H7 (cell line): ENCODE measurements around the gene UGT1A1. TPM values are rescaled to one million over a fixed set of nuclear protein-coding genes. Genes with fewer than 3 reads are reported as not detected.

ENCODE experiments used
- DNase-seq: peaks from one replicate; pipeline ENCODE4 v3.0.0; 2012
- H3K27me3 ChIP-seq: 2 replicates; pipeline ENCODE4 v1.6.0; 2011; ENCODE audit warnings: mild to moderate bottlenecking, low read length; ENCODE audit not compliant: control insufficient read depth, insufficient read depth
- H3K36me3 ChIP-seq: replicated peaks from 2 replicates; pipeline ENCODE4 v1.5.1; 2011; ENCODE audit warnings: low read length; ENCODE audit not compliant: control insufficient read depth, insufficient read depth
- H3K4me3 ChIP-seq: 2 replicates; pipeline ENCODE4 v1.5.1; 2011; ENCODE audit warnings: low read depth, mild to moderate bottlenecking, control low read depth, low read length, moderate library complexity; ENCODE audit not compliant: insufficient read depth
- total RNA-seq: library from RNA; depleted of rRNA; stranded (reverse); fragments of >200 nt; shearing (Covaris generic); gene quantifications from 2 replicates; pipeline ENCODE4 v1.2.3, GENCODE V29; 2014

The UGT1A1 gene
- total RNA-seq, 1 experiment from 2014 or later, result not detected

DNA sequence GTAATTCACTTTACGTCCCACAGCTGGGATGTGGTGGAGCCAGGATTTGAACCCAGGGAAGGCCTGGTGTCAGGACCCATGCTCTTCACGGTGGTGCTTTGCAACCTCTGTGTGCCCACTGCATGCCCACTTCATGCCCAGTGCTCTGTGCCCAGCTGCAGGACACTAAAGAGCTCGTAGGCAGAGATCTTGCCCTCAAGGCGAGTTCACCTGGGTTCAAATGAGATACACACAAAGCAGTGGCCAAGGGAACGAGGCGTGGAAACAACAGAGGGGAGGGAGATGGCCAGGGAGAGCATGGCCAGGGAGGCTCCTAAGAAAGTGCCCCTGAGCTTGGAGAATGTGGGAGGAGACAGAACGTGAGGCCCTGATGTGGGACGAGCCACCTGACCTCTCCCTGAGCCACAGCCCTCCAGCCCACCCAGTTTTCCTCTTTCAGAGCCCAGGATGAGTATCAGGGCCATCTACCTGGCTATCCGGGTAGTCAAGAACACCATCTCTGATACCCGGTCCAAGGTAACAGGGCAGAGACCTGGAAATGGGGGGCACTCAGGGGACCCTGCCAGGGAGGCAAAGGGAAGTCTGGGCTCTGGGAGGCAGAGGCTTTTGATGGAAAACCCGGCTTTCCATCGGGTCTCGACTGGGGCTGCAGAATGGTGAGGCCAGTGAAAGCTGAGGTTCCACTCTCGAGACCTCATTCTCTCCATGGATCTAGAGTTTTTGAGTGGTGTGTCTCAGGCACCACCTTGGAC is 38.4 kb downstream of the UGT1A1 start:
- Histone ChIP-seq H3K4me3 (no peak overlapping the region), H3K36me3 (no peaks in the 10 kb centered on the region), H3K27me3 (no peaks in the 10 kb centered on the region)
- DNase-seq, result peak; percentile 9

DNA sequence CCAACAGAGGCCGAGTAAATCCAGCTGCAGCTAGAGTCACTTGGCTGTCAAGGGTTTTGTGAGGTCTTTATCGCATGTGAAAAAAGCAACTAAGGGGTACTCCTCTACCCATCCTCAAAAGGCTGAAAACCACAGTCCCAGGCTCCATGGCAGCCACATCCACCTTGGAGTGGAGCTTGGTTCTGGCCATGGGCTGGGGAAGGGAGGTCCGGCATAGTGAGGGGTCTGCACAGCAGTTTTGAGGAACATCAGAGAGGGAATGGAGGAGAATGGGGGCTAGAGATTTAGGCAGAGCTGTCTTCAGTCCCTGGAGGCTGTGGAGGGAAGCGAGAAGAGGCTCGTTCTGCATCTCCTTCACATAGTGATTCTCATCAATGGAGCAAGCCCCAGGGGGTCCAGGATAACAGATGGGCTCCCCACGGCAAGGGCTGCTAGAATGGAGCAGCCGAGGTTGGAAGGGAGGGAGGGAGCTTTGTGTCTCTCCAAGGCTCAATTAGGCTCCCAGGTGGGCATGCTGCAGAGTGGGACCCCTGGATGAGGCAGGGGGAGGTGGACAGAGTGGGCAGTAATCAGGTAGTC is 39.1 kb downstream of the UGT1A1 start:
- Histone ChIP-seq H3K27me3 (no peaks in the 10 kb centered on the region), H3K36me3 (no peaks in the 10 kb centered on the region), H3K4me3 (no peak overlapping the region)
- DNase-seq, result peak; percentile 22

DNA sequence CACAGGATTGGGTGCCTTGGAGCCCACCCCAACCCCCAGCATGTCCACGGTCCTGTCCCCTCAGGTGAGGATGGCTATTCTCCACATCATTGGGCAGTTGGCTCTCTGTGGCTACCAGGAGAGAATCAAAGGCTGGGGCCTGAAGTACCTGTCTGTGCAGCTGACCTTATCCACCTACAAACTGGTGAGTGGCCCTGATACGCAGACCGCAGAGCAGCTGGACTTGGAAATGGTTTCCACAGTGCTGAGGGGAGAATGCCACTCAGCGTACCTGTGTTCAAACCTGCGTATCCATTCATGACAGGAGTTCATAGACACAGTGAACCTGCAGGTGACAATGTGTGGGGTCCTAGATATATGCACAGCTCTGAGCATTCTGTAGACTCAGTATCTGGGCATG is 39.6 kb downstream of the UGT1A1 start:
- H3K4me3 ChIP-seq, result no peak overlapping the region
- no peak for DNase-seq
- H3K36me3 ChIP-seq, result no peaks in the 10 kb centered on the region
- H3K27me3 ChIP-seq, result no peaks in the 10 kb centered on the region

DNA sequence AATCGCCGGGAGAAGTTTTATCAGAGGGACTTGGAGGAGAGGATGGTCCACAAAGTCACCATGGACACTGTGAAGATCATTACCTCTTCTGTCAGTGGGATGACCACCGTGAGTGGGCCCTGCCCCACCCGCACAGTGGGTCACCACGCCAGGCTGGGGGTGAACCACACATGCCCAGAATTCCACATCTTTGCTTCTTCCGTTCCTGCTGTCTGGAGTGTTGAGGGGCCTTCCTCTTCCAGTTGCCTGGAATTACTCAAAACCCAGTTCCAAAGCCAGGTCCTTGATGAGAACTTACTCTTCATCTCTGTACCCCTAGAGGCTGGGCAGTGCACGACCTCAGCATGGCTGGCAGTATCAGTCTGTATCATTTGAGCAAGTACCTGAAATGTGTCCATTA is 40.1 kb downstream of the UGT1A1 start:
- DNase-seq, result peak; percentile 8
- no peaks in the 10 kb centered on the region for H3K36me3 ChIP-seq

DNA sequence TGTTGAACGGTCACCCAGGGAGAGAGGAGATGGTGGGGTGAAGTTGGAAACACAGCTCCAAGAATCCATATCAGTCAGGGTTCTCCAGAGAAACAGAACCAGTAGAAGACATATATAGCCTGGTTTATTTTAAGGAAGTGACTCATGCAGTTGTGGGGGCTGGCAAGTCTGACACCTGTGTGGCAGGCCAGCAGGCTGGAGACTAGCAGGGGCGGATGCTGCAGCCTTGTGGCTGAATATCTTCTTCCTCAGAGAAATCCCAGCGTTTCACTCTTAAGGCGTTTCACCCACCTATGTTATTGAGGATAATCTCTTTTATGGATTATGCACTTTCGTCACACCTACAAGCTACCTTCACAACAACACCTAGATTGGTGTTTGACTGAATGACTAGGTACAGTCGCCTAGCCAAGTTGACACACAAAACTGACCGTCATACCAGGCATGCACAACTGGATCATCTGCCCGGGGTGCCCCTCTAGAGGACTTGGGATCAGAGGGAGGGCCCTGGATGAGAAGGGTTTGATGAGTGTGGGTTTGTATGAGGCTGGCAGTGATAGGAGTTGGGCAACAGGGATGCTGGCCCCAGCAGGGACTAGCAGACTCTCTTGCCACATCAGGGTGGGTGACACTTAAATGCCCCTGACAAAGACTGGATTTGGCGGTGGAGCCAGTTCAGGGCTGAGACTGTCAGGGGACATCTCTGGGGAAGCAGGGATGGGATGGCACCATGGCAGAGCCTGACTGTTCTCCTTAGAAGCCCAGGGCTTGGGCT is 41.5 kb downstream of the UGT1A1 start:
- no peak overlapping the region for H3K4me3 ChIP-seq
- no peaks in the 10 kb centered on the region for H3K36me3 ChIP-seq
- peak; percentile 8 for DNase-seq
- no peaks in the 10 kb centered on the region for H3K27me3 ChIP-seq

More for the DNA sequence above, 40.1 kb downstream of the UGT1A1 start:
- Histone ChIP-seq H3K4me3 (no peak overlapping the region), H3K27me3 (no peaks in the 10 kb centered on the region)

DNA sequence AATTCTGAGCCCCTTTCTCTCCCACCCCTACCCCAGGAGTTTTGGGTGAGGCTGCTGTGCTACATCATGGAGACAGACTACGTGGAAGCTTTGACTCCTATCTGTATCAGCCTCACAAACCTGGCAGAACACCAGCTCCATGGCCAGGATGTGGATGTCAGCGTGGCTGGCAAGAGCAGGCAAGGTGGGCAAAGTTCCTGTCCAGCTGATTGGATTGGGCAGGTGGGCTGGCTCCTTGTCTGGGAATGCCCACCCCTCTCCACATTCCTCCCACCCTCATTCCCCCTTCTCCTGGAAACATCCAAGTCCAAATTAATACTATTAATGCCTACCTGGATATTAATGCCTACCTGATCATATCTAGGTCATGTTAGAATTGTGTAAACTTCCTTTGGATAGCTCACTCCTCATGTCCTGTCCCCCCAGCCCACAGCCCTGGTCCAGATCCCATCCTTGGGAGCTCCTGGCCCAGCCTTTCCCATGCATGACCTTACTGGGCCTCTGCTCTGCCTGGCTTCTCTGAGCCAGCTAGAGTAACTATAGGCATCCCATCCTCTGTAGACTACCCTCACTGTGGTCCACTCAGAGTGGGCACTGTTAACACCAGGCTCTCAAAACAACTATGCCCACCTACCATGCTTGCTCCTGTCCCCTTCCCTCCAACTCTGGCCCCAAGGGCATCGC is 42.2 kb downstream of the UGT1A1 start:
- Histone ChIP-seq H3K36me3 (no peaks in the 10 kb centered on the region), H3K4me3 (no peak overlapping the region), H3K27me3 (no peaks in the 10 kb centered on the region)
- peak; percentile 10 for DNase-seq

DNA sequence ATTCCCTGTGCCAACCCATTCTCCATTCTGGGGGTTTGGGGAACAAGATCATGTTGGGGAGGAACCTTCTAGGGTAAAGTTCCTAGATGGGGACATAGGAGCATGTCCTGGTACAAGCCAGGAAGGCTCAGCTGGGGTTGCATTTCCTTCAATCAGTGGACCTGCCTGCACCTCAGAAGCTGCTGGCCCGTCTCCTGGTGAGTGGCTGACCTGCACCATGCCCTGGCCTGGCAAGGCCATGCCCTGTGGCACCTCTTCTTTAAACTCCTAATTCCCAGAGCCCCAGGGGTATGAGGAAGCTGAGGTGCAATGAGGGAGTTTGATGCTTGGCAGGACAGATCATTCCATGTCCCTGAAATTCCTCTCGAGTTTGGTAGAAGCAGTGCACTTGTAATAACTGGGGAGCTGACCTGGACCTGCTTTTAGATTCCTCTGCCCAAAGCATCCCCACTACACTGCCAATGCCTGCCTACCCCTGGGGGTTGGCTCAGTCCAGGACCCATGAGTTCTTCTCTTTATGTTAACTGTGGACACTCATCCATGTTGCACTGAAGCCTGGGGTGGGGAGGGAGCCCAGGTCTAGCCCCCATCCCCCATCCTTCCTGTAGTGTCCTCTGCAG is 43.3 kb downstream of the UGT1A1 start:
- Histone ChIP-seq H3K36me3 (no peaks in the 10 kb centered on the region), H3K27me3 (no peaks in the 10 kb centered on the region), H3K4me3 (no peak overlapping the region)
- DNase-seq, result no peak

DNA sequence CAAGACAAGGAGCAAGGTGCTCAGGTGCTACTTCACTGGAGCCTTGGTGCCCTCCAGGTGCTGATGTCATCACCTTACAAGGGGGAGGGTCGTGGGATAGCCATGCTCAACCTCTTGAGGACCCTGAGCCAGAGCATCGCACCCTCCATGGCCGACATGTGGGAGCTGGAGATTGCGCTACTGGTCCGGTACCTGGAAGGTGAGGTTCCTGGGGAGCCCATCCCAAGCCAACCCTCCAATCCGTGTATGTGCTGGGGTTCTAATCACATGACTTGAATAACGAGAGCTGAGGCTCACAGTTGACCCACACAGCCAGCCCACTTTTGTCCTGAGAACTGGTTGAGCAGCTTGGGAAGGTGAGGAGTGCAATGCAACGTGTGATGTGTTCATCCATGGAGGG is 43.9 kb downstream of the UGT1A1 start:
- Histone ChIP-seq H3K4me3 (no peak overlapping the region), H3K27me3 (no peaks in the 10 kb centered on the region), H3K36me3 (no peaks in the 10 kb centered on the region)
- DNase-seq, result peak; percentile 7

DNA sequence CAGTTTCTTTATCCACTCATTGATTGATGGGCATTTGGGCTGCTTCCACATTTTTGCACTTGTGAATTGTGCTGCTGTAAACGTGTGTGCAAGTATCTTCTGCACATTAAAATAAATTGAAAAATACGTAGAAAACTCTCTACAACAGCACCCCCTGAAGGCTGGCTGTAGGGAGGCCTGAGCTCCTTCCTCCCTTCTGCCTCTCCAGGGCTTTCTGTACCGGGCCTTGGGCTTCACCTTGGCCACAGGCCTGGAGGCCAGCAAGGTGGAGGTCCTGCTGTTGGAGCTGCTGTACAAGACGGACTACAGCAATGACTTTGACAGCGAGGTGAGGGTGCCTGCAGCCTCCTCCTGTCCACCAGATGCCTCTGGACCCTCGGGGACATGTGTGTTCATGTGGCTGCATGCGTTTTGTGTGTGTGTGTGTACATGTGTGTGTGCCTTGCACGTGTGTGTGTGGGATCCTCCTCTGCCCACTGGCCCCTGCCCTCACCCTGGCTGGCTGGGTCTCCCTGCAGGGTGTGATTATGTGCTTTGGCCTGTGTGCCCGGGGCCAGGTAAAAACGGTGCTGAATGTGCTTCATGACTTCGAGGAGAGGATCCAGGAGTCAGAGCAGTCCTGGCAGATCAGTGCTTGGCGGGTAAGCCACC is 47.3 kb downstream of the UGT1A1 start:
- H3K36me3 ChIP-seq, result no peaks in the 10 kb centered on the region
- no peaks in the 10 kb centered on the region for H3K27me3 ChIP-seq
- H3K4me3 ChIP-seq, result no peak overlapping the region
- no peak for DNase-seq

DNA sequence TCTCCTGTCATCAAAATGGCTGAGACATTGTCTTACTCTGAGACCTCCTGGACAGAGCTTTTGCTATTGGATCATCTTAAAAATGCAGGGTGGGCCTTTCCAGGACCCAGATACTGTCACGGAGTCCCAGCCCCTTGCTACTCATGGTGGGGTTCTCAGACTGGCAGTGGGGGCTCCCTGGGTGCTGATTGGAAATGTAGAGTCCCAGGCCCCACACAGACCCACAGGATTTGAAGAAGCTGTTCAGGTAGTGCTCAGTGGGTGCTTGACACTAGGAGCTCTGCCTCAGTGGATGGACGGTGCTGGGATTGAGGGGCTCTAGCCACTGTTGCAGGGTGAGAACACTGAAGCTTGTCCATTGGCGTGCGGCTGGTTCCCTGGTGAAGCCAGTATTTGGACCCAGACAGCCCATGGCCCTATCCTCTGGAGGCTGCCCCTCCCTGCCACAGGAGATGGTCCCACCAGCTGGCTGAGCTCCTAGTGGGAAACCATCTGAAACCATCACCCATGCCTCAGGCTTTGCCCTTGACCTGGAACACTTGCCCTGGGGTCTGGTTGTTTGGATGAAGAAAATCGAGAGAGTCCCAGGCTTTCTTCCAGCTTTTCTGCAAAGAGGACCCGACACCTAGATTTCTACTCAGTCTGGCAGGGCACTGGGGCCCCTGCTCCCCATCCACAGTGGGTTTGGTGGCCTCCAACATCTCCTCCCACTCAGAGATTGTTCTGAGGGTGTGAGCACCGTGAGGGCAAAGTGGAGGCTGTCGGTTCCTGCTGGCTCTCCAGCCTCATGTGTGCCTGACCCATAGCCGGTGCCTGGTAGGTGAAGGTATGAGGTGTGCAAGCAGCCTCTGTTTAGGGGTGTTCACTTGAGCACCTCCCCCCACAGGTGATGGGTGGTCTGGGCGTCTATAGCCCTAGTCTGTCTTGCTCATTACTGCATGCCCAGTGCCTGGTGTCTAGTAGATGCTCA is 48.2 kb downstream of the UGT1A1 start:
- Histone ChIP-seq H3K4me3 (no peak overlapping the region), H3K36me3 (no peaks in the 10 kb centered on the region), H3K27me3 (no peaks in the 10 kb centered on the region)
- no peak for DNase-seq

DNA sequence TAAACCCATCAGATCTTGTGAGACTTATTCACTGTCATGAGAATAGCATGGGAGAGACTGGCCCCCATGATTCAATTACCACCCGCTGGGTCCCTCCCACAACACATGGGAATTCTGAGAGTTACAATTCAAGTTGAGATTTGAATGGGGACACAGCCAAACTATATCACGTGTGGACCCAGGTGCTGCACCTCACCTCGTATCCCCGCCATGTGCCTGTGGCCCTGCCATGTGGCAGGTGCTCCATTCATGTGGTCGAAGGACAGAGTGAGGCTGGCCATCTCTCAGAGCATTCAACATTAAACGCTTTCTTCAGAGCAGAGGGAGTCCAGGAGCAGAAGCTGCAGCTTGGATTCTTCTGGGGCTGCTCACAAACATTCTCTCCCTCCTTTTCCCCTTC is 50.3 kb downstream of the UGT1A1 start:
- Histone ChIP-seq H3K27me3 (no peaks in the 10 kb centered on the region), H3K36me3 (no peaks in the 10 kb centered on the region), H3K4me3 (no peak overlapping the region)
- no peak for DNase-seq

DNA sequence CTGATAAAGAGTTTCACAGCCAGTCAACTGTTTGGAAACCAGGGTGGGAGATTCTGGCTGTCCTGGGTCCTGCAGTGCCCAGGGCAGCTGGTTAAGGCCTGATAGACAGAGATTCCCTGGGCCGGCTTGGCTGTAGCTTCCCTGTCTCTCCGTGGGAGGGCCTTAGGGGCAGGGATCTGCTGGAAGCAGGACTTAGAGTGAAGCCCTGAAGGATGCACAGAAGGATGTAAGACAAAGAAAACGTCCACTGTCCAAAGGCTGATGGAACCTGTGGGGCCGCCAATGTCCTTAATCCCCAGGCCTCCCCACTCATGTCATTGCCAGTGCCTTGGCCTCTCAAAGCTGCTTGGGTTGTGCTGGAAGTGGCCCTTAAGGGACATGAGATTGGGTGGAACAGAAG is 51.0 kb downstream of the UGT1A1 start:
- no peaks in the 10 kb centered on the region for H3K36me3 ChIP-seq
- no peak for DNase-seq
- H3K27me3 ChIP-seq, result no peaks in the 10 kb centered on the region
- no peak overlapping the region for H3K4me3 ChIP-seq

DNA sequence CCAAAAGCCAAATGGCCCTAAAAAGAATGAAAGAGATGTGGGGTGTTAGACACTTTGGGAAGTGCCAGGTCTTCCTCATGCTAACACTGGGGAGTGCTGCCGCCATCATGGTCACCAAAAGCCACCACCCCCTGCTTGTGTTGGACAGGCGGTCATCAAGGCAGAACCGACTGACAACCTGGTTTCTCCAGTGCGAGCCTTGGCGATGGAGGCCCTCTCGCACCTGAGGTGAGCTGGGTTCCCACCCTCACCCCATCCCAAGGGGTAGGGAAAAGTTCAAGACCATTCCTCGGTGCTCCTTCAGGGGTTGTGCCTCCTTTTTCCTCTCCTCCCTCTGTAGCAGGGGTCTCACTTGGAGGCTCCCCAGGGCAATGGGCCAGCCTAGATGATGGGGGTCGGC is 51.7 kb downstream of the UGT1A1 start:
- no peak for DNase-seq
- Histone ChIP-seq H3K4me3 (no peak overlapping the region), H3K27me3 (no peaks in the 10 kb centered on the region), H3K36me3 (no peaks in the 10 kb centered on the region)
